GM12892 (cell line): ENCODE measurements around the gene PNPLA1.

Experiments
- POLR2AphosphoS5 ChIP-seq: IDR thresholded peaks from 2 replicates; pipeline ENCODE4 v1.6.1; 2011; ENCODE audit warnings: low read depth, low read length, control low read depth
- TAF1 ChIP-seq: IDR thresholded peaks from 2 replicates; pipeline ENCODE4 v1.6.1; 2011; ENCODE audit warnings: low read depth, mild to moderate bottlenecking, control low read depth, low read length, borderline replicate concordance

DNA sequence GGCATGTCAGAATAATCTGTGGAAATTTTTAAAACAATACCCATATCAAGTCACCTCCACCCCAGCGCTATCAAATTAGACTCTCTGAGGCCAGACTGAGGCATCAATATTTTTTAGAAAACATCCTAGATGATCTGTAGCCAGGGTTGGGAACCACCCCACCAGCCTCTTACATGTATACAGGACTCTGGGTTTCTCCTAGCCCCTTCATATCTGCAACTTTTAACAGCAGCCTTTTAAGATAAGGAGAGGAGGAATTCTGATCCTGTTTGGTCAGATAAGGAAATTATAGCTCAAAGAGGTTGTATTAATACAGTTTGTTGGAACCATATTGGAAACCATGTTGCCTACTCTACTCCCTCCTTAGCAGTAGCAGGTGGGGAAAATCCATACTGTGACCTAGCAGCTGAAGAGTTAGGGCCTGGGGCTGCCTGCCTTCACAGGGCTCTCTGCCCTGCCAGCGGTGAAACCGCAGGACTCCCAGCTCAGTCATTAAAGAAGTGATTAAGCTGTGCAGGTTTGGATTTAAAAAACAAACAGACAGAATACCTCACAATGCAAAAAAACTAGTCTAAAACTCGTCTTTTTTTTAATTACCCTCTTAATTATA lies 43.3 kb upstream of the PNPLA1 start:
- TF ChIP-seq TAF1 (no peak), POLR2AphosphoS5 (no peak)
